Neural cell (in vitro differentiated cells): ENCODE results near the gene VTI1B. TPM values are rescaled to one million over a fixed set of nuclear protein-coding genes. Genes with fewer than 3 reads are reported as not detected.

Experiments
- H2AFZ ChIP-seq: fragments of 200-600, 300-800 bp; sonication (generic), shearing (Covaris generic); 2 replicates; pipeline ENCODE4 v1.6.0; 2014; ENCODE audit warnings: low read depth, mild to moderate bottlenecking, antibody characterized with exemption, low read length, moderate library complexity
- H3F3A ChIP-seq: fragments of 200-600 bp; shearing (Covaris generic); 2 replicates; pipeline ENCODE4 v1.6.1; 2016; ENCODE audit warnings: mild to moderate bottlenecking, moderate library complexity, mixed read lengths, antibody characterized with exemption, low read length; ENCODE audit not compliant: insufficient read depth, poor library complexity, severe bottlenecking
- H3K27ac ChIP-seq: fragments of 200-600, 300-800 bp; sonication (generic), shearing (Covaris generic); 2 replicates; pipeline ENCODE4 v1.5.1; 2014; ENCODE audit warnings: mild to moderate bottlenecking, low read length, moderate library complexity
- H3K27me3 ChIP-seq: fragments of 300-800, 200-600 bp; sonication (generic), shearing (Covaris generic); 2 replicates; pipeline ENCODE4 v1.6.0; 2014; ENCODE audit warnings: mild to moderate bottlenecking, low read depth, low read length, moderate library complexity; ENCODE audit not compliant: insufficient read depth
- H3K36me3 ChIP-seq: fragments of 300-800, 200-600 bp; sonication (generic), shearing (Covaris generic); 2 replicates; pipeline ENCODE4 v1.5.1; 2014; ENCODE audit warnings: mild to moderate bottlenecking, antibody characterized with exemption, low read length, moderate library complexity; ENCODE audit not compliant: insufficient read depth
- H3K4me2 ChIP-seq: fragments of 300-800, 200-600 bp; sonication (generic), shearing (Covaris generic); 2 replicates; pipeline ENCODE4 v1.6.0; 2014; ENCODE audit warnings: mild to moderate bottlenecking, low read length
- H3K4me3 ChIP-seq: fragments of 300-800, 200-600 bp; sonication (generic), shearing (Covaris generic); 2 replicates; pipeline ENCODE4 v1.5.1; 2014; ENCODE audit warnings: mild to moderate bottlenecking, low read length, moderate library complexity
- H3K79me2 ChIP-seq: fragments of 200-600 bp; shearing (Covaris generic); replicated peaks from 2 replicates; pipeline ENCODE4 v1.6.0; 2014; ENCODE audit warnings: mild to moderate bottlenecking, low read length, moderate library complexity; ENCODE audit not compliant: insufficient read depth
- H3K9ac ChIP-seq: fragments of 300-800, 200-600 bp; sonication (generic), shearing (Covaris generic); 2 replicates; pipeline ENCODE4 v1.6.1; 2016; ENCODE audit warnings: mild to moderate bottlenecking, low read length, mixed read lengths
- H3K9me2 ChIP-seq: fragments of 200-600 bp; shearing (Covaris generic); 2 replicates; pipeline ENCODE4 v1.6.1; 2016; ENCODE audit warnings: mild to moderate bottlenecking, low read length, mixed read lengths; ENCODE audit not compliant: insufficient read depth
- H3K9me3 ChIP-seq: fragments of 200-600, 300-800 bp; sonication (generic), shearing (Covaris generic); 2 replicates; pipeline ENCODE4 v1.6.1; 2016; ENCODE audit warnings: mild to moderate bottlenecking, mixed run types, low read length, moderate library complexity, mixed read lengths
- H4K20me1 ChIP-seq: fragments of 200-600 bp; shearing (Covaris generic); 2 replicates; pipeline ENCODE4 v1.6.1; 2016; ENCODE audit warnings: mild to moderate bottlenecking, mixed run types; ENCODE audit not compliant: insufficient read depth
- CTCF ChIP-seq: fragments of 450-650 bp; IDR thresholded peaks from 2 replicates; pipeline ENCODE4 v1.5.1; 2014; ENCODE audit warnings: antibody characterized with exemption, mild to moderate bottlenecking, moderate library complexity; ENCODE audit not compliant: poor library complexity, severe bottlenecking
- EP300 ChIP-seq: fragments of 450-650 bp; conservative IDR thresholded peaks from 2 replicates; pipeline ENCODE4 v1.6.1; 2014; ENCODE audit warnings: antibody characterized with exemption, mild to moderate bottlenecking, moderate library complexity; ENCODE audit not compliant: poor library complexity, severe bottlenecking
- EZH2 ChIP-seq: fragments of 200-600, 300-800 bp; shearing (Covaris generic), sonication (generic); IDR thresholded peaks from 2 replicates; pipeline ENCODE4 v1.6.1; 2014; ENCODE audit warnings: antibody characterized with exemption, low read length, borderline replicate concordance, mild to moderate bottlenecking; ENCODE audit not compliant: insufficient read depth, poor library complexity, severe bottlenecking
- MXI1 ChIP-seq: fragments of 450-650 bp; conservative IDR thresholded peaks from 2 replicates; pipeline ENCODE4 v1.6.1; 2014; ENCODE audit warnings: antibody characterized with exemption, mild to moderate bottlenecking; ENCODE audit not compliant: poor library complexity, severe bottlenecking
- POLR2AphosphoS5 ChIP-seq: IDR thresholded peaks from 2 replicates; pipeline ENCODE4 v1.6.1; 2012
- RAD21 ChIP-seq: fragments of 450-650 bp; conservative IDR thresholded peaks from 2 replicates; pipeline ENCODE4 v1.6.1; 2014; ENCODE audit warnings: antibody characterized with exemption, mild to moderate bottlenecking, moderate library complexity
- REST ChIP-seq: IDR thresholded peaks from 2 replicates; pipeline ENCODE4 v1.6.1; 2012; ENCODE audit warnings: borderline replicate concordance
- SMC3 ChIP-seq: fragments of 450-650 bp; conservative IDR thresholded peaks from 2 replicates; pipeline ENCODE4 v1.6.1; 2014; ENCODE audit warnings: antibody characterized with exemption, mild to moderate bottlenecking, moderate library complexity; ENCODE audit not compliant: poor library complexity
- TAF1 ChIP-seq: IDR thresholded peaks from 2 replicates; pipeline ENCODE4 v1.6.1; 2012; ENCODE audit warnings: low read depth
- polyA plus RNA-seq: library from polyadenylated mRNA; depleted of rRNA; stranded (reverse); fragments of >200 nt; gene quantifications from 2 replicates; pipeline ENCODE4 v1.2.3, GENCODE V29; 2014

VTI1B gene
- polyA plus RNA-seq, 1 donor from 2014 or later: 78.6 TPM

- Histone ChIP-seq H3F3A (no peaks in the 10 kb centered on the region), H3K4me2 (no peak overlapping the region), H3K9me3 (no peaks in the 10 kb centered on the region), H3K9ac (no peak overlapping the region), H3K27me3 (no peaks in the 10 kb centered on the region), H3K9me2 (no peaks in the 10 kb centered on the region), H3K36me3 (no peaks in the 10 kb centered on the region), H2AFZ (no peak overlapping the region), H3K79me2 (peaks cover 43% of the 10 kb centered on the region), H3K27ac (no peak overlapping the region), H3K4me3 (no peak overlapping the region), H4K20me1 (peaks cover 5% of the 10 kb centered on the region)
- TF ChIP-seq EZH2 (no peak), TAF1 (no peak), EP300 (no peak), REST (no peak), CTCF (peak; percentile 71), SMC3 (peak; percentile 74), RAD21 (peak; percentile 75), MXI1 (no peak), POLR2AphosphoS5 (no peak)
These were observed 7.5 kb downstream of the VTI1B start for GRCh38 chr14:67666750-67667449.

- Histone ChIP-seq H3K9ac (no peak overlapping the region), H3K79me2 (peaks cover 34% of the 10 kb centered on the region), H4K20me1 (no peaks in the 10 kb centered on the region), H3K27ac (no peak overlapping the region), H3F3A (no peaks in the 10 kb centered on the region), H3K4me3 (no peak overlapping the region), H3K9me2 (no peaks in the 10 kb centered on the region), H3K27me3 (no peaks in the 10 kb centered on the region), H3K9me3 (no peaks in the 10 kb centered on the region), H3K36me3 (no peaks in the 10 kb centered on the region), H3K4me2 (no peak overlapping the region), H2AFZ (no peak overlapping the region)
- no peak for TF ChIP-seq EP300
- TF ChIP-seq SMC3: no peak
- no peak for TF ChIP-seq REST
- TF ChIP-seq EZH2: no peak
- no peak for TF ChIP-seq MXI1
- no peak for TF ChIP-seq CTCF
- TF ChIP-seq RAD21: no peak
- no peak for TF ChIP-seq POLR2AphosphoS5
- TF ChIP-seq TAF1: no peak
These were observed 8.6 kb downstream of the VTI1B start for GRCh38 chr14:67665868-67666267.
